Measurements from ENCODE around the gene CBX8.

CBX8 gene

GRCh38 chr17:79792984-79793923 lies 3.6 kb downstream of the CBX8 start:
- DNase-seq (ENCODE audit: low read depth), result no peak
- no peak for TF ChIP-seq MYC (IDR thresholded peaks at IDR 0.05; ENCODE audit: low read depth, low read length)
- TF ChIP-seq CTCF (IDR thresholded peaks at IDR 0.05; ENCODE audit: low read depth, low read length), result no peak
- TF ChIP-seq POLR2A (IDR thresholded peaks at IDR 0.05; ENCODE audit: extremely low read depth, insufficient read length), result no peak
- no peak for TF ChIP-seq MAX (IDR thresholded peaks at IDR 0.05; ENCODE audit: low read depth, low read length)
- H3K4me3 ChIP-seq (ENCODE audit: low read depth, low read length), result no peak overlapping the region

- no peak overlapping the region for H3K4me3 ChIP-seq (ENCODE audit: low read depth, low read length)
- TF ChIP-seq MYC (IDR thresholded peaks at IDR 0.05; ENCODE audit: low read depth, low read length), result no peak
- TF ChIP-seq MAX (IDR thresholded peaks at IDR 0.05; ENCODE audit: low read depth, low read length), result no peak
- TF ChIP-seq CTCF (IDR thresholded peaks at IDR 0.05; ENCODE audit: low read depth, low read length), result no peak
Observed at GRCh38 chr17:79792341-79792871, 4.5 kb downstream of the CBX8 start.

GRCh38 chr17:79791735-79792161 lies 5.1 kb downstream of the CBX8 start:
- no peak for TF ChIP-seq MAX (IDR thresholded peaks at IDR 0.05; ENCODE audit: low read depth, low read length)
- no peak for TF ChIP-seq POLR2A (IDR thresholded peaks at IDR 0.05; ENCODE audit: extremely low read depth, insufficient read length)
- no peak for TF ChIP-seq MYC (IDR thresholded peaks at IDR 0.05; ENCODE audit: low read depth, low read length)
- no peak for TF ChIP-seq CTCF (IDR thresholded peaks at IDR 0.05; ENCODE audit: low read depth, low read length)
- DNase-seq (ENCODE audit: low read depth), result no peak
- no peak overlapping the region for H3K4me3 ChIP-seq (ENCODE audit: low read depth, low read length)

More at GRCh38 chr17:79792341-79792871, 4.5 kb downstream of the CBX8 start:
- DNase-seq (ENCODE audit: low read depth), result no peak

- TF ChIP-seq MAX (IDR thresholded peaks at IDR 0.05; ENCODE audit: low read depth, low read length) (no peak), POLR2A (IDR thresholded peaks at IDR 0.05; ENCODE audit: extremely low read depth, insufficient read length) (no peak), CTCF (IDR thresholded peaks at IDR 0.05; ENCODE audit: low read depth, low read length) (no peak), MYC (IDR thresholded peaks at IDR 0.05; ENCODE audit: low read depth, low read length) (no peak)
- no peak overlapping the region for H3K4me3 ChIP-seq (ENCODE audit: low read depth, low read length)
- DNase-seq (ENCODE audit: low read depth), result no peak
Observed at GRCh38 chr17:79790805-79791734, 5.8 kb downstream of the CBX8 start.

- DNase-seq (ENCODE audit: low read depth), result peak; percentile 70
- peak; percentile 64 for TF ChIP-seq CTCF (IDR thresholded peaks at IDR 0.05; ENCODE audit: low read depth, low read length)
- TF ChIP-seq MYC (IDR thresholded peaks at IDR 0.05; ENCODE audit: low read depth, low read length), result no peak; the same call in 1 of the 2 replicates
- no peak overlapping the region for H3K4me3 ChIP-seq (ENCODE audit: low read depth, low read length)
Observed at GRCh38 chr17:79789943-79790804, 6.7 kb downstream of the CBX8 start.
